EL (cell line): ENCODE measurements around the gene COL19A1.

Experiments
- DNase-seq: peaks from one replicate; pipeline ENCODE4 v3.0.0-alpha.2; 2016

The COL19A1 gene

GRCh38 chr6:70241031-70241430, 374.7 kb downstream of the COL19A1 start:
- no peak for DNase-seq

- DNase-seq = no peak
These were observed 375.6 kb downstream of the COL19A1 start for GRCh38 chr6:70241991-70242420.

GRCh38 chr6:70246118-70246517, 379.8 kb downstream of the COL19A1 start:
- DNase-seq = no peak

GRCh38 chr6:70252604-70253003, 386.2 kb downstream of the COL19A1 start:
- DNase-seq = no peak

- no peak for DNase-seq
These were observed 387.6 kb downstream of the COL19A1 start for GRCh38 chr6:70253923-70254322.

GRCh38 chr6:70254784-70255183, 388.4 kb downstream of the COL19A1 start:
- no peak for DNase-seq

GRCh38 chr6:70257768-70258273, 391.5 kb downstream of the COL19A1 start:
- no peak for DNase-seq

GRCh38 chr6:70258483-70258882, 392.1 kb downstream of the COL19A1 start:
- DNase-seq = no peak
